GM12892 (cell line): ENCODE results near the gene AKAP8L.

Source experiments
- POLR2A ChIP-seq: IDR thresholded peaks from 2 replicates; pipeline ENCODE4 v1.6.1; 2011; ENCODE audit warnings: low read depth, low read length, control low read depth
- POLR2AphosphoS5 ChIP-seq: IDR thresholded peaks from 2 replicates; pipeline ENCODE4 v1.6.1; 2011; ENCODE audit warnings: low read depth, low read length, control low read depth

DNA sequence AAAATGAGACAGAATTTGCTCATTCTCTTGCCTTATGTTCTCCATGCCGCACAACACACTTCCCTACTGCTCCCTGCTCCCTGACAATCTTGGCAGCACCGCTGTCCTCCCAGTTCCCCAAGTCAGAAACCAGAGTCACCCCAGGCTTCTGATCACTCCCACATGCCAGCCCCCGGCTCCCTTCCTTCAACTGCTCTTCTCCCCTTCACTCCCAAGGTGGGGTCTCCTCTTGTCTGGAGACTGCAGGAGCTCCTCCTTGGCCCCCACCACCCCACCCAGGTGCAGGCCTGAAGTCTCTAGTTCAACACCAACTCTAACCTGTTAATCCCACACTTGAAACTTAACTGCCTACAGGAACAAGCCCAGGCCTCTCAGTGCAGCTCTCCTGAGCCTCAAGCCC lies 22.4 kb downstream of the AKAP8L start:
- TF ChIP-seq POLR2AphosphoS5, result no peak
- no peak for TF ChIP-seq POLR2A
